Glomerular endothelial cell (primary cell): ENCODE measurements around the gene ZNF160. TPM values are rescaled to one million over a fixed set of nuclear protein-coding genes. Genes with fewer than 3 reads are reported as not detected.
"Not testable (repeated sequence)": the region's sequence is repeated elsewhere in the genome, so short reads cannot be mapped to it uniquely, and the experiment has no call there.

Experiments used
- DNase-seq: peaks from one replicate; pipeline ENCODE4 v3.0.0-alpha.2; 2011; ENCODE audit warnings: low read depth, low spot score; ENCODE audit errors: extremely low read depth
- total RNA-seq: library from RNA; depleted of rRNA; stranded (reverse); fragments of >200 nt; gene quantifications from 2 replicates; pipeline ENCODE4 v1.2.3, GENCODE V29; 2015

The ZNF160 gene
- total RNA-seq, 1 donor from 2014 or later = 30.2 TPM

DNA sequence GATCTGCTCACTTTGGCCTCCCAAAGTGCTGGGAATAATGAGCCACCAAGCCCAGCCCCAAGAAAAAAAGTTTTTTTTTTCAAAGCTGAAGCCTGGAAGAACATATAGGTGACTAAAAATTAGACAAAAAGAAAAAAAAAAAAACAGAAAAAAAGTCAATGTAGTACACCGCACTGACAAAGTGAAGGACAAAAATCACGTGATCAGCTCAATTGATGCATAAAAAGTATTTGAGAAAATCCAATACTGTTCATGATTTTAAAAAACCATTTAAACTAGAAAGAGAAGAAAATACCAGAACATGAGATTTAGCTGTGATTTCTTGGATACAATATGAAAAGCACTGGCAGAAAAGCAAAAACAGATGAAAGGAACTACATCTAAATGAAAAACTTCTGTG lies 69.2 kb downstream of the ZNF160 start:
- DNase-seq = no peak

DNA sequence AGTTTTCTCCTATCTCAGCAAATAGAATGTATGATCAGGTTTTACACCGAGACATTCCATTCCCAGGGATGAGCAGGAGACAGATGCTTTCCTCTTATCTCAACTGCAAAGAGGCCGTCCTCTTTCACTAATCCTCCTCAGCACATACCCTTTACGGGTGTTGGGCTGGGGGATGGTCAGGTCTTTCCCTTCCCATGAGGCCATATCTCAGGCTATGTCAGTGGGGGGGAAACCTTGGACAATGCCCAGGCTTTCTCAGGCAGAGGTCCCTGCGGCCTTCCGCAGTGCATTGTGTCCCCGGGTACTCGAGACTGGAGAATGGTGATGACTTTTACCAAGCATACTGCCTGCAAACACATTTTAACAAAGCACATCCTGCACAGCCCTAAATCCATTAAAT lies 74.9 kb downstream of the ZNF160 start:
- DNase-seq = not testable (repeated sequence)

DNA sequence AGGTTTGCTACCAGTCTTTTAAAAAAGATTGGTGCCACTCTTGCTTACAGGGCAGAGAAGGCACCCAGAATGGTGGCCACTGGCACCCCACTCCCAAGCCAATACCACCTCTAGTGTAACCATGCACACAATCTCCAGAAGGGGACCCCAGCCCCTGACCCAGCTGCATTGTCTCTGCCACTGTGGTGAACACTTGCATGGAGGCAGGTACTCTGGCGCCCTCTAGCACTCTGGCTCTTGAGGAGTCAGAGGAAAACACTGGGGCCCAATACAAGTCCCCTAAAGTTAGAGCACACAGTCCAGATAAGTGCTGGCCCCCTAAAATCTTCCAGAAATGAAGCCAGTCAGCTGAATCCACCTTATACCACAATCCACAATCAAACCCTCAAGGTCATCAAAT lies 83.5 kb downstream of the ZNF160 start:
- DNase-seq = no peak

Other genes with a start within 250 kb of the ZNF160 start
- gene ZNF468, start 245.8 kb downstream of the ZNF160 start, total RNA-seq = 14.2 and 19.4 TPM in 2 replicates
- 8.3 and 13.7 TPM in 2 replicates for gene ZNF320, start 205.8 kb downstream of the ZNF160 start, total RNA-seq
- gene ZNF888, start 180.0 kb downstream of the ZNF160 start, total RNA-seq = 2.1 and 2.4 TPM in 2 replicates
- gene ZNF816, start 140.5 kb downstream of the ZNF160 start, total RNA-seq = 3.0 and 8.4 TPM in 2 replicates
- gene ERVV-1, start 89.5 kb downstream of the ZNF160 start, total RNA-seq = not detected in 2 replicates
- not detected in 2 replicates for gene ERVV-2, start 58.7 kb downstream of the ZNF160 start, total RNA-seq
- 1.6 and 5.5 TPM in 2 replicates for gene ZNF415, start 29.5 kb upstream of the ZNF160 start, total RNA-seq
- 4.5 and 6.0 TPM in 2 replicates for gene ZNF347, start 55.6 kb upstream of the ZNF160 start, total RNA-seq
- gene ZNF665, start 89.9 kb upstream of the ZNF160 start, total RNA-seq = 1.9 and 2.5 TPM in 2 replicates
- 18.7 and 28.1 TPM in 2 replicates for gene ZNF677, start 151.5 kb upstream of the ZNF160 start, total RNA-seq
- gene VN1R2, start 154.9 kb upstream of the ZNF160 start, total RNA-seq = not detected in 2 replicates
- gene VN1R4, start 164.3 kb upstream of the ZNF160 start, total RNA-seq = not detected in 2 replicates
- gene ZNF845, start 230.3 kb upstream of the ZNF160 start, total RNA-seq = 5.1 and 5.3 TPM in 2 replicates